ENCODE data around the gene WNT8A.

Gene WNT8A

GRCh38 chr5:138092301-138092700 is 8.5 kb downstream of the WNT8A start:
- no peak for DNase-seq

GRCh38 chr5:138093036-138093435 is 9.2 kb downstream of the WNT8A start:
- DNase-seq: no peak

GRCh38 chr5:138095100-138095907 is 11.5 kb downstream of the WNT8A start:
- DNase-seq: no peak

GRCh38 chr5:138096363-138096762 is 12.5 kb downstream of the WNT8A start:
- no peak for DNase-seq

- no peak for DNase-seq
Measured at GRCh38 chr5:138096997-138097828, 13.4 kb downstream of the WNT8A start.

- DNase-seq: no peak
Measured at GRCh38 chr5:138102454-138103318, 18.9 kb downstream of the WNT8A start.

- DNase-seq: no peak
Measured at GRCh38 chr5:138103319-138103637, 19.4 kb downstream of the WNT8A start.

GRCh38 chr5:138105709-138106108 is 21.9 kb downstream of the WNT8A start:
- no peak for DNase-seq

GRCh38 chr5:138107213-138107612 is 23.4 kb downstream of the WNT8A start:
- DNase-seq: no peak

- DNase-seq: no peak
Measured at GRCh38 chr5:138109463-138110265, 25.8 kb downstream of the WNT8A start.

- DNase-seq: no peak
Measured at GRCh38 chr5:138110266-138110963, 26.6 kb downstream of the WNT8A start.

- DNase-seq: no peak
Measured at GRCh38 chr5:138111181-138111580, 27.3 kb downstream of the WNT8A start.

GRCh38 chr5:138111937-138112336 is 28.1 kb downstream of the WNT8A start:
- DNase-seq: no peak

GRCh38 chr5:138115254-138115653 is 31.4 kb downstream of the WNT8A start:
- DNase-seq: no peak

- DNase-seq: no peak
Measured at GRCh38 chr5:138128334-138128733, 44.5 kb downstream of the WNT8A start.

- no peak for DNase-seq
Measured at GRCh38 chr5:138129347-138129746, 45.5 kb downstream of the WNT8A start.

- no peak for DNase-seq
Measured at GRCh38 chr5:138132543-138132942, 48.7 kb downstream of the WNT8A start.

GRCh38 chr5:138138949-138139780 is 55.3 kb downstream of the WNT8A start, which contains the start of gene NME5:
Gene NME5, minus strand, starts transcription at chr5:138139428. Its CDS starts 648 bp downstream, at chr5:138138780.
- no peak for DNase-seq

- no peak for DNase-seq
Measured at GRCh38 chr5:138139781-138140090, 55.9 kb downstream of the WNT8A start.

GRCh38 chr5:138140268-138140667 is 56.4 kb downstream of the WNT8A start:
- DNase-seq: no peak

Measured in stimulated activated CD4-positive, alpha-beta T cell treated with anti-CD3 and anti-CD28 coated beads, Interleukin-4, amount 100 ng/mL, for 24 hours (primary cell).